Lung (tissue), 12 donors: ENCODE measurements around the gene PITHD1. TPM values are rescaled to one million over a fixed set of nuclear protein-coding genes. Genes with fewer than 3 reads are reported as not detected.

Experiments
- ATAC-seq: fragments of 200-7000 bp; cut with Tn5 transposase; one replicate; pipeline ENCODE4 v1.9.1; 2020; ENCODE audit warnings: moderate number of reproducible peaks; ENCODE audit not compliant: insufficient read depth, low FRiP score
- DNase-seq, 3 donors: peaks; one replicate each; pipeline ENCODE4 v3.0.0-alpha.2; 2013 to 2017
- H3K27ac ChIP-seq, 2 donors: one replicate each; pipeline ENCODE4 v1.5.1; 2013; ENCODE audit warnings: mild to moderate bottlenecking in 2 of 2, moderate library complexity in 2 of 2, control low read depth in 1 of 2, inconsistent platforms in 1 of 2, low read depth in 1 of 2, low read length in 1 of 2
- H3K27me3 ChIP-seq, 3 donors: one replicate each; pipeline ENCODE4 v1.5.1; 2013; ENCODE audit warnings: low read length in 2 of 3; ENCODE audit not compliant: control insufficient read depth in 3 of 3, insufficient read depth in 3 of 3
- H3K36me3 ChIP-seq, 4 donors: one replicate each; pipeline ENCODE4 v1.5.1; 2013; ENCODE audit warnings: low read length in 4 of 4, mild to moderate bottlenecking in 1 of 4, moderate library complexity in 1 of 4; ENCODE audit not compliant: control insufficient read depth in 4 of 4, insufficient read depth in 4 of 4
- H3K4me1 ChIP-seq, 5 donors: one replicate each; pipeline ENCODE4 v1.5.1; 2013; ENCODE audit warnings: low read length in 5 of 5, mild to moderate bottlenecking in 2 of 5, moderate library complexity in 1 of 5; ENCODE audit not compliant: control insufficient read depth in 5 of 5, insufficient read depth in 5 of 5
- H3K4me3 ChIP-seq: one replicate; pipeline ENCODE4 v1.5.1; 2013; ENCODE audit warnings: mild to moderate bottlenecking, control low read depth, moderate library complexity
- H3K9ac ChIP-seq, 2 donors: one replicate each; pipeline ENCODE4 v1.5.1; 2013; ENCODE audit warnings: low read length in 2 of 2, control low read depth in 1 of 2; ENCODE audit not compliant: insufficient read depth in 1 of 2
- H3K9me3 ChIP-seq, 4 donors: one replicate each; pipeline ENCODE4 v1.5.1; 2013; ENCODE audit warnings: low read length in 3 of 4, mild to moderate bottlenecking in 1 of 4, moderate library complexity in 1 of 4; ENCODE audit not compliant: control insufficient read depth in 4 of 4, insufficient read depth in 3 of 4
- CTCF ChIP-seq: IDR thresholded peaks from 2 replicates; pipeline ENCODE4 v1.5.1; 2012; ENCODE audit warnings: mild to moderate bottlenecking; ENCODE audit errors: control extremely low read depth, extremely low read depth
- WGBS, 2 donors: extraction: QIAGEN DNeasy Blood & Tissue Kit; methylation state at CpG; one replicate each; pipeline ENCODE4 v1.1.7; 2013; 5-methylcytosine and 5-hydroxymethylcytosine counted together
- polyA plus RNA-seq, 2 donors: library from polyadenylated mRNA; stranded (reverse); fragments of 200-250 nt; gene quantifications; one replicate each; pipeline ENCODE4 v1.2.1, GENCODE V29; 2013
- total RNA-seq, 2 donors: library from RNA; depleted of rRNA in 1 of 2; stranded (reverse); fragments of >200 nt in 1 of 2; gene quantifications; one replicate each; pipeline ENCODE4 v1.2.1, GENCODE V29; 2014 to 2021
- donor health status: control.
- donor health status: control.
- donor health status: Bipolar disorder and iron deficiency.
- donor health status: healthy.
- donor health status: DM: yes; HTN: yes; CAD: no.

The PITHD1 gene
- total and polyA plus RNA-seq, 4 donors: 39.2 to 55.7 (median 47.4) TPM

DNA sequence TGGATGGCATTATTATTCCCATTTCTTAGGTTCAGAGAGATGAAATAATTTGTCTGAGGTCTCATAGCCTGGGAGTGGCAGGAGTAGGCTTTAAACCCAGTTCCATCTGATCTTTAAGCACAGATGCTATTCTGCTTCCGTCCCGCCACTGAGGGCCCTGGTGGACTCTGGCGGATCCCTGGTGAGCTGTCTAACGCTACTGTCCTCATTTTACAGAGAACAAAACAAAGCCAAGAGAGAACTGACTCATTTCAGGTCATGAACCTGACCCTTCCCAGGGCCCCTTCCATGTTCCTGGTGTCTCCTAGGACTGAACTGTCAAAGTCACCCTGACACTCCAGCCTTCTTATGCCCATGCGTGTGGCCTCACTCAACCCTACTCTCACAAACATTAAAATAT is 25.5 kb downstream of the PITHD1 start:
- TF ChIP-seq CTCF: no peak
- H3K27ac ChIP-seq: no peak overlapping the region
- WGBS, 2 donors: 95 to 96% methylated on average over 5 of the region's 5 CpGs
- H3K36me3 ChIP-seq: peaks cover 0 to 16% (median 6%) of the 10 kb centered on the region in 4 donors
- no peak overlapping the region for H3K9ac ChIP-seq
- ATAC-seq: no peak
- no peaks in the 10 kb centered on the region for H3K27me3 ChIP-seq
- no peaks in the 10 kb centered on the region for H3K9me3 ChIP-seq
- DNase-seq: no peak
- no peak overlapping the region for H3K4me3 ChIP-seq
- peaks cover 0 to 21% (median 11%) of the 10 kb centered on the region in 5 donors for H3K4me1 ChIP-seq

DNA sequence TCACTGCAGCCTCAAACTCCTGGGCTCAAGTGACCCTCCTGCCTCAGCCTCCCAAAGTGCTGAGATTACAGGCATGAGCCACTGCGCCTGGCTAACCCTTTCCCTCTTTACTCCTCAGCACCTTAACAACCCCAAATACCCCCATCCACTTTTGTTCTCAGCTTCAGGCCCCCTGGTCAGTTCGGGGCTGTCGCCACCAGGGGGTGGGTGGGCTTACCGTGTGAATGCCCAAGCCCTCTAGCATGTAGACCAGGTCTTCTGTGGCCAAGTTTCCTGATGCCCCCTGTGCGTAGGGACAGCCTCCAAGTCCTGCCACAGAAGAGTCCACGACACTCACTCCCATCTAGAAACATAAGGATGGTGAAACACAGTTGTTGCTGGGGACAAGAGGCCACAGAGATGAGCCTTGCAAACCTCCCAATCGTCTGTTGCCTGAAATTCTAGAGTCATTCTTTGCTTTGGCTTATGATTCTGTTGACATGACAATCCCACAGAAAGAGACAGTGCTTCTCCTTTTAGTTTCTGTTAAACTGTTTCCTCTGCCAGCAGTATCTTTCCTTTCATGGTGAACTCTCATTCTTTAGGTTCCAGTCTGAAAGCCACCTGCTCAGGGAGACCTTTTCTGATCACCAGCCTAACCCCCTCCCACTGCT is 26.1 kb downstream of the PITHD1 start:
- Histone ChIP-seq H3K27me3 (no peaks in the 10 kb centered on the region), H3K9ac (no peak overlapping the region), H3K36me3 (peaks cover 0 to 16% (median 5%) of the 10 kb centered on the region in 4 donors), H3K4me1 (peaks cover 0 to 15% (median 7%) of the 10 kb centered on the region in 5 donors), H3K4me3 (no peak overlapping the region), H3K9me3 (no peaks in the 10 kb centered on the region), H3K27ac (no peak overlapping the region)
- WGBS, 2 donors: 65 to 75% methylated on average over 7 of the region's 7 CpGs
- ATAC-seq (no peak), DNase-seq (no peak)
- no peak for TF ChIP-seq CTCF

DNA sequence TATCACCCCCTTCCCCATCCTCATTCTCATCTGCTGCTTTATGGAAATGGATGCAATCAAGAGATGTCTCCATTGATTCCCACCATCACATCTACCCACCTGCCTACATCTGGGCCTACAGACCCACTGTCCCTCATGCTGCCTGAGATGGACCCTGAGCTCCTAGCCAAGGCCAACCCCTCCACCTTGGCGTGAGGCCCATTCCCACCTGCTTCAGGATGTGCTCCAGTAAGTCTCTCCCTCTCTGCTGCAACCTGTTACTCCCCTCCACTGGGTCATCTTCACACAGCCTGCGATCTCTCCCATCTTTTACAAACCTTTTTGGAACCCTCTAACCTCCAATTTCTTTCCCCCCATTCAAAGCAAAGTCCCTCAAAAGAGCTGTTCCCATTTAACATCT is 26.8 kb downstream of the PITHD1 start:
- Histone ChIP-seq H3K4me3 (no peak overlapping the region), H3K4me1 (peaks cover 0 to 8% (median 2%) of the 10 kb centered on the region in 5 donors), H3K9ac (no peak overlapping the region), H3K27me3 (no peaks in the 10 kb centered on the region), H3K36me3 (peaks cover 0 to 16% (median 5%) of the 10 kb centered on the region in 4 donors), H3K27ac (no peak overlapping the region), H3K9me3 (no peaks in the 10 kb centered on the region)
- no peak for DNase-seq
- 95 to 97% methylated on average over 2 of the region's 2 CpGs for WGBS, 2 donors
- no peak for TF ChIP-seq CTCF
- no peak for ATAC-seq

- peaks cover 0 to 16% (median 5%) of the 10 kb centered on the region in 4 donors for H3K36me3 ChIP-seq
- 76 to 86% methylated on average over 6 of the region's 6 CpGs for WGBS, 2 donors
- H3K27ac ChIP-seq: no peak overlapping the region
- H3K9me3 ChIP-seq: no peaks in the 10 kb centered on the region
- TF ChIP-seq CTCF: no peak
- ATAC-seq (no peak), DNase-seq (no peak)
- peaks cover 0 to 6% (median 1%) of the 10 kb centered on the region in 5 donors for H3K4me1 ChIP-seq
- no peak overlapping the region for H3K4me3 ChIP-seq
- no peak overlapping the region for H3K9ac ChIP-seq
- no peaks in the 10 kb centered on the region for H3K27me3 ChIP-seq
Measured at GRCh38 chr1:23806280-23806679, 28.1 kb downstream of the PITHD1 start.
